Dedifferentiated amniotic fluid mesenchymal stem cell (primary cell): ENCODE results near the gene EZH2.

Experiments
- DNase-seq: peaks from one replicate; pipeline ENCODE4 v3.0.0-alpha.2; 2016; ENCODE audit errors: extremely low spot score

The EZH2 gene

DNA sequence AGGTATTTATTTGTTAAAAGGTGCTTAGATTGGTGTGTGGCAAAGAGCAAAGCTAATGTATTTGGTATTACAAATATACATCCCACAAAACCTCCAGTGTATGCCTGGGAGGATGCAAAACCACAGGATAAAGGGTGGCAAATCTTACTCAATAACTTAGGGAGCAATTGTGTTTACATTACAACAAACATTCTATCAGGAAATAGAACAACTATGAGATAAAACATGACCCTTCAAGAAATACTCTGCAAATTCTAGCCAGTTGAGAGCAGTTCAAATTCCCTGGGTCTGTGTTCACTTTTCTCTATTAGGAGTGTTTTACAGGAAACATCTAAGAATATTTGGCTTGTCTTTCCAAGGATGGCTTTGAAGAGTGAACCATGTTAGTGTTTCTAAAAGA is 120.5 kb downstream of the EZH2 start:
- no peak for DNase-seq

GRCh38 chr7:148761499-148762278 is 122.4 kb downstream of the EZH2 start:
- no peak for DNase-seq
